GM18907 (cell line): ENCODE data around the gene HMOX2.
A peak's percentile ranks its signal among the peaks of the same experiment; 100 is the strongest.

Source experiments
- ATAC-seq: cut with Tn5 transposase; IDR thresholded peaks from one replicate; pipeline ENCODE4 v1.9.1; 2021; ENCODE audit warnings: mild to moderate bottlenecking, moderate library complexity; ENCODE audit not compliant: unreplicated experiment

HMOX2 gene

GRCh38 chr16:4463522-4464163 lies 12.6 kb upstream of the HMOX2 start:
- no peak for ATAC-seq

- ATAC-seq, result no peak
These were observed 10.0 kb upstream of the HMOX2 start for GRCh38 chr16:4465977-4466779.

GRCh38 chr16:4467916-4468315 lies 8.3 kb upstream of the HMOX2 start:
- ATAC-seq, result no peak

- ATAC-seq, result no peak
These were observed 7.2 kb upstream of the HMOX2 start for GRCh38 chr16:4468972-4469371.

- no peak for ATAC-seq
These were observed 4.3 kb upstream of the HMOX2 start for GRCh38 chr16:4471869-4472268.

GRCh38 chr16:4472880-4473279 lies 3.3 kb upstream of the HMOX2 start:
- ATAC-seq, result no peak

- ATAC-seq, result peak; percentile 61
These were observed 1.8 kb upstream of the HMOX2 start, which contains the start of gene NMRAL1 for GRCh38 chr16:4474192-4474961. Gene NMRAL1, minus strand, starts transcription at chr16:4474625. Its CDS starts 493 bp downstream, at chr16:4474132.

- no peak for ATAC-seq
These were observed 1.8 kb downstream of the HMOX2 start for GRCh38 chr16:4477966-4478365.

- no peak for ATAC-seq
These were observed 5.3 kb downstream of the HMOX2 start for GRCh38 chr16:4481526-4481925.

- ATAC-seq, result no peak
These were observed 5.8 kb downstream of the HMOX2 start for GRCh38 chr16:4481963-4482362.

- no peak for ATAC-seq
These were observed 10.1 kb downstream of the HMOX2 start for GRCh38 chr16:4486126-4486893.

GRCh38 chr16:4487955-4488498 lies 11.8 kb downstream of the HMOX2 start:
- no peak for ATAC-seq

GRCh38 chr16:4488499-4488967 lies 12.3 kb downstream of the HMOX2 start:
- no peak for ATAC-seq

GRCh38 chr16:4489030-4489429 lies 12.8 kb downstream of the HMOX2 start:
- no peak for ATAC-seq

- no peak for ATAC-seq
These were observed 15.7 kb downstream of the HMOX2 start for GRCh38 chr16:4491898-4492297.

- no peak for ATAC-seq
These were observed 18.7 kb downstream of the HMOX2 start for GRCh38 chr16:4494746-4495490.

GRCh38 chr16:4495766-4496165 lies 19.6 kb downstream of the HMOX2 start:
- no peak for ATAC-seq

- no peak for ATAC-seq
These were observed 20.1 kb downstream of the HMOX2 start for GRCh38 chr16:4496305-4496704.

- ATAC-seq, result no peak
These were observed 22.5 kb downstream of the HMOX2 start for GRCh38 chr16:4498546-4499195.
